ENCODE measurements around the gene DMKN. TPM values are rescaled to one million over a fixed set of nuclear protein-coding genes. Genes with fewer than 3 reads are reported as not detected.

DMKN gene
- total RNA-seq, 4 donors from 2014 or later: 2.7 to 18.1 (median 10.0) TPM

GRCh38 chr19:35556025-35556590, 42.7 kb upstream of the DMKN start:
- intact Hi-C loops (cut with DNase I; ENCODE audit: low total_unique reads): no loop called here
- Histone ChIP-seq H3K4me1 (peaks cover 0 to 12% (median 9%) of the 10 kb centered on the region in 4 donors), H3K27ac (no peak overlapping the region), H3K27me3 (peaks cover 38% of the 10 kb centered on the region), H3K36me3 (no peaks in the 10 kb centered on the region), H3K4me3 (no peak overlapping the region), H3K9me3 (no peaks in the 10 kb centered on the region)
- DNase-seq: no peak
- 67 to 85% methylated on average over 2 to 9 of the region's 9 CpGs for WGBS, 2 donors (ENCODE audit: low coverage in 1 of 2)
- TF ChIP-seq POLR2A (IDR thresholded peaks at IDR 0.05) (no peak), POLR2AphosphoS5 (IDR thresholded peaks at IDR 0.05) (no peak), EP300 (IDR thresholded peaks at IDR 0.05; ENCODE audit: low read depth) (no peak), CTCF (IDR thresholded peaks at IDR 0.05) (no peak)
- in situ Hi-C loops (cut with MboI; ENCODE audit: low pct_ligation_motif_present in 1 of 4, low pct_unique_long_range_greater_than_20kb in 1 of 4, low sequenced_read_pairs in 3 of 4): no loop called here

DNA sequence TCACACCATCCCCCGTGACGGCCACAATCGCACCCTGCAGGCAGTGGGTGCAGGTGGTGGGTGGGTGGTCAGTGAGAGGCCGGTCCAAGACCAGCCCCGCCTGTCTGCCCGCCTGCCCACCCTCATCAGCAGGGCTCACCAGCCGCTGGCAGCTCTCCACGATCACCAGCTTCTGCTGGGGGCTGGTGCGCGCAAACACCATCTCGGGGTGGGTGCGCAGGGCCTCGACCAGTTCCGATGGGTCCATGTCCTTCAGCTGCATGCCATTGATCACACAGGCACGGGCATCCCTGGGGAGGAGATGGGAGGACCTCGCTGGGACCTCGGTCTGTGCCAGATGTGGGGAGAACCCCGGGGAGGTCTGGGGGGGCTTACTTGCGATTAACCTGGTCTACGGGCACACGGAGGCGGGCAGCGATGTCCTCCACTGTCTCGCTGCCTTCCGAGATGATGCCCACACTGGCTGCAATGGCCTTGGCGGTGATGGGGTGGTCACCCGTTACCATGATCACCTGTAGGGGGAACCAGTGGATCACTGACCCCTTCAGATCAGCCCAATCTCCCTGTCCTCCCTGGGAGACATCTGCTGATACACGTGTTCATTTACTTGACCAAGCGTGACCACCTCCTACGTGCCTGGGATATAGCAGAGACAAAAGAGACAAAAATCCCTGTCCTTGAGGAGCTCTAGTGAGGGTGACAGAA, 42.0 kb upstream of the DMKN start:
- no peak for DNase-seq
- intact Hi-C loops (cut with DNase I; ENCODE audit: low total_unique reads): no loop called here
- H3K27ac ChIP-seq: no peak overlapping the region
- peaks cover 0 to 12% (median 9%) of the 10 kb centered on the region in 4 donors for H3K4me1 ChIP-seq
- 65 to 78% methylated on average over 2 to 26 of the region's 30 CpGs for WGBS, 2 donors (ENCODE audit: low coverage in 1 of 2)
- no peak overlapping the region for H3K4me3 ChIP-seq
- H3K36me3 ChIP-seq: no peaks in the 10 kb centered on the region
- no peaks in the 10 kb centered on the region for H3K9me3 ChIP-seq
- in situ Hi-C loops (cut with MboI; ENCODE audit: low pct_ligation_motif_present in 1 of 4, low pct_unique_long_range_greater_than_20kb in 1 of 4, low sequenced_read_pairs in 3 of 4): no loop called here
- peaks cover 32% of the 10 kb centered on the region for H3K27me3 ChIP-seq
- TF ChIP-seq EP300 (IDR thresholded peaks at IDR 0.05; ENCODE audit: low read depth) (no peak), POLR2A (IDR thresholded peaks at IDR 0.05) (no peak), CTCF (IDR thresholded peaks at IDR 0.05) (no peak), POLR2AphosphoS5 (IDR thresholded peaks at IDR 0.05) (no peak)

GRCh38 chr19:35554076-35554475, 40.6 kb upstream of the DMKN start:
- DNase-seq: no peak
- TF ChIP-seq POLR2A (IDR thresholded peaks at IDR 0.05) (no peak), EP300 (IDR thresholded peaks at IDR 0.05; ENCODE audit: low read depth) (no peak), CTCF (IDR thresholded peaks at IDR 0.05) (no peak)
- Histone ChIP-seq H3K27me3 (peaks cover 19% of the 10 kb centered on the region), H3K9me3 (no peaks in the 10 kb centered on the region), H3K4me3 (no peak overlapping the region), H3K4me1 (peaks cover 0 to 12% (median 9%) of the 10 kb centered on the region in 4 donors), H3K36me3 (no peaks in the 10 kb centered on the region), H3K27ac (no peak overlapping the region)
- 63 to 67% methylated on average over 3 to 5 of the region's 5 CpGs for WGBS, 2 donors (ENCODE audit: low coverage in 1 of 2)
- in situ Hi-C loops (cut with MboI; ENCODE audit: low pct_ligation_motif_present in 1 of 4, low pct_unique_long_range_greater_than_20kb in 1 of 4, low sequenced_read_pairs in 3 of 4): no loop called here
- intact Hi-C loops (cut with DNase I; ENCODE audit: low total_unique reads): no loop called here

- H3K9me3 ChIP-seq: no peaks in the 10 kb centered on the region
- no peak overlapping the region for H3K27ac ChIP-seq
- H3K36me3 ChIP-seq: no peaks in the 10 kb centered on the region
- DNase-seq: no peak
- H3K4me1 ChIP-seq: peaks cover 0 to 11% (median 8%) of the 10 kb centered on the region in 4 donors
- no peak for TF ChIP-seq CTCF (IDR thresholded peaks at IDR 0.05)
- TF ChIP-seq EP300 (IDR thresholded peaks at IDR 0.05; ENCODE audit: low read depth): no peak
- TF ChIP-seq POLR2AphosphoS5 (IDR thresholded peaks at IDR 0.05): no peak
- TF ChIP-seq POLR2A (IDR thresholded peaks at IDR 0.05): no peak
- intact Hi-C loops (cut with DNase I; ENCODE audit: low total_unique reads): no loop called here
- H3K4me3 ChIP-seq: no peak overlapping the region
- WGBS, 2 donors (ENCODE audit: low coverage in 1 of 2): 62 to 74% methylated on average over 3 to 14 of the region's 14 CpGs
- H3K27me3 ChIP-seq: peaks cover 13% of the 10 kb centered on the region
- in situ Hi-C loops (cut with MboI; ENCODE audit: low pct_ligation_motif_present in 1 of 4, low pct_unique_long_range_greater_than_20kb in 1 of 4, low sequenced_read_pairs in 3 of 4): no loop called here
These were observed 40.0 kb upstream of the DMKN start for GRCh38 chr19:35553385-35554000.

All from transverse colon (tissue), 4 donors.